Gastrocnemius medialis (tissue), 4 donors: Measurements from ENCODE around the gene FIBCD1.

Experiments used
- POLR2A ChIP-seq, 2 donors: fragments of 450-650 bp; IDR thresholded peaks; one replicate each; pipeline ENCODE4 v1.6.1; 2017; ENCODE audit warnings: antibody characterized with exemption in 2 of 2, mild to moderate bottlenecking in 2 of 2, moderate library complexity in 2 of 2
- TF ChIP-seq, protein P1 (sequence below), 5 experiments: fragments of 450-650 bp in 3 of 5; fragments of 200-600 bp in 2 of 5; sonication (generic) in 2 of 5; IDR thresholded peaks in 4 of 5; conservative IDR thresholded peaks in 1 of 5; 1 replicate in 4 of 5; 2 replicates in 1 of 5; pipeline ENCODE4 v1.5.1; 2016 to 2019; ENCODE audit warnings: antibody characterized with exemption in 5 of 5, mild to moderate bottlenecking in 3 of 5, moderate library complexity in 3 of 5

DNA sequence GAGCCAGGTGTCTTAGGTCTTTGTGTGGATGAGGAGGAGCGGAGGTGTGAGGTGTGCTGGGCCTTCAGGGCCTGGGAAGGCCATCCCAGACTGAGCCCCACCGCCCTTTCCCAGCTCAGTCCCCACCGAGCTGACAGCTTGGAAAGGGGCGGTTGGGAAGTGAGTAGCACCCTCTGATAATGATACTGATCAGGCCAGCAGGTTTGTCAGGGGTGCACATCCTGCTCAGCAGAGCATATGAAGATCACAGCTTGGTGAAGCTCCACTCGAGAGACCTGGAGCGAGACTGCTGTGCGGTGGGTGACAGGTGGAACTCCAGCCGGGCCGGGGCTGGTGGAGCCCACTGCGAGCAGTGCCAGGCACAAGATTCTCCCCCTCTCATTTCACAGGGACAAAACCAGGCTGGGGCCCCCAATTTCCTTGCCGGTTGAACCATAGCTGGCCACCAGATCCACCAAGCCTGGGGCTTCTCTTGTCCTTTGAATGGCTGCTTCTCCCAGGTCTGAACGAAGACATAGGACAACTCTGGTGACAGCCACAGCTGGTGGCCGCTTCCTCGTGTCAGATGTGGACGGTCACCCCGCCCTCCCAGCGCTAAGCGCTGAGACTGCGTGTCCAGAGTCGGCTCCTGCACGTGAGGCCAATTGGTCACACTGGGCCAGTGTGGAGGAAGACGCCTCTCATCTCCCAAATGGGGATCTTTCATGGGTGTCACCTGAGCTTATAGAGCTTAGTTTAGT lies 50.7 kb downstream of the FIBCD1 start:
- TF ChIP-seq, protein P1, sequence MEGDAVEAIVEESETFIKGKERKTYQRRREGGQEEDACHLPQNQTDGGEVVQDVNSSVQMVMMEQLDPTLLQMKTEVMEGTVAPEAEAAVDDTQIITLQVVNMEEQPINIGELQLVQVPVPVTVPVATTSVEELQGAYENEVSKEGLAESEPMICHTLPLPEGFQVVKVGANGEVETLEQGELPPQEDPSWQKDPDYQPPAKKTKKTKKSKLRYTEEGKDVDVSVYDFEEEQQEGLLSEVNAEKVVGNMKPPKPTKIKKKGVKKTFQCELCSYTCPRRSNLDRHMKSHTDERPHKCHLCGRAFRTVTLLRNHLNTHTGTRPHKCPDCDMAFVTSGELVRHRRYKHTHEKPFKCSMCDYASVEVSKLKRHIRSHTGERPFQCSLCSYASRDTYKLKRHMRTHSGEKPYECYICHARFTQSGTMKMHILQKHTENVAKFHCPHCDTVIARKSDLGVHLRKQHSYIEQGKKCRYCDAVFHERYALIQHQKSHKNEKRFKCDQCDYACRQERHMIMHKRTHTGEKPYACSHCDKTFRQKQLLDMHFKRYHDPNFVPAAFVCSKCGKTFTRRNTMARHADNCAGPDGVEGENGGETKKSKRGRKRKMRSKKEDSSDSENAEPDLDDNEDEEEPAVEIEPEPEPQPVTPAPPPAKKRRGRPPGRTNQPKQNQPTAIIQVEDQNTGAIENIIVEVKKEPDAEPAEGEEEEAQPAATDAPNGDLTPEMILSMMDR (IDR thresholded peaks at IDR 0.05 in 4 of 5, conservative IDR thresholded peaks at IDR 0.05 in 1 of 5): no peak
- no peak for TF ChIP-seq POLR2A (IDR thresholded peaks at IDR 0.05)
